ENCODE results near the gene MRPS6.

Gene MRPS6

GRCh38 chr21:34080710-34081109 lies 7.3 kb downstream of the MRPS6 start:
- H3K27me3 ChIP-seq (ENCODE audit: control insufficient read depth, low read length) = no peaks in the 10 kb centered on the region
- H3K4me1 ChIP-seq (ENCODE audit: control insufficient read depth, low read length) = peaks cover 10% of the 10 kb centered on the region
- no peak overlapping the region for H3K27ac ChIP-seq (ENCODE audit: low read depth, low read length)
- H4K20me1 ChIP-seq (ENCODE audit: control insufficient read depth, insufficient read depth, low read depth, low read length) = peaks cover 9% of the 10 kb centered on the region
- H3K9me2 ChIP-seq (replicated peaks; ENCODE audit: control insufficient read depth, low read length) = no peaks in the 10 kb centered on the region
- H3K4me2 ChIP-seq (ENCODE audit: low read length) = no peak overlapping the region
- TF ChIP-seq EZH2phosphoT487 (IDR thresholded peaks at IDR 0.05; ENCODE audit: borderline replicate concordance, low read length) = no peak
- no peak for TF ChIP-seq CTCF (IDR thresholded peaks at IDR 0.05; ENCODE audit: low read depth, low read length, poor library complexity, severe bottlenecking)
- H3K36me3 ChIP-seq (ENCODE audit: control insufficient read depth, low read length) = peaks cover 83% of the 10 kb centered on the region
- H3K4me3 ChIP-seq (ENCODE audit: low read length) = no peak overlapping the region
- no peaks in the 10 kb centered on the region for H3K9me3 ChIP-seq (ENCODE audit: control insufficient read depth, insufficient read depth, low read length)
- H3F3A ChIP-seq (ENCODE audit: control insufficient read depth, insufficient read depth) = no peaks in the 10 kb centered on the region
- H3K79me2 ChIP-seq (ENCODE audit: control insufficient read depth, low read length) = peaks cover 96% of the 10 kb centered on the region

- H4K20me1 ChIP-seq (ENCODE audit: control insufficient read depth, insufficient read depth, low read depth, low read length) = 0 out of 2 replicates have a peak, but pooled peaks cover 3% of the 10 kb centered on the region
Observed at GRCh38 chr21:34082769-34083168, 9.4 kb downstream of the MRPS6 start.

DNA sequence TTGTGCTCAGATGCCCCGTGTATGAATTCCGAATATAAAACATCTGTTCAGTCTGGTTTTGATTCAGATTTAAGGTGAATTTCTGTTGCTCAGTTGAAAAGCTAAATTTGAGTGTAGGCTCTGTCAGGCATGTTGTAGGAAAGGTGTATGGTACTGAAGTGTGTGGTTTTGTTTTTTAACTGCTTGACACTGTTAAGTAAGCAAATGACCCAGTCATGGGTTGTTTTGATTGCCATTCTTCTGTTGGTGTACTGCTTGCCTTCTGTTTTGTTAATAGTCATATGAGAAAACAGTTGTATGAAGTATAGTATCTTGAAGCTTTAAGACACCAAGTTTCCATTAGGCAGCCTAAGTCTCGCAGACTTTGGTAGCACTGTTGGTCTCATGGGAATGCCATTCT lies 10.0 kb downstream of the MRPS6 start:
- Histone ChIP-seq H3K27me3 (ENCODE audit: control insufficient read depth, low read length) (no peaks in the 10 kb centered on the region), H3K9me2 (replicated peaks; ENCODE audit: control insufficient read depth, low read length) (no peaks in the 10 kb centered on the region), H4K20me1 (ENCODE audit: control insufficient read depth, insufficient read depth, low read depth, low read length) (no peaks in the 10 kb centered on the region), H3F3A (ENCODE audit: control insufficient read depth, insufficient read depth) (no peaks in the 10 kb centered on the region), H3K4me3 (ENCODE audit: low read length) (no peak overlapping the region), H3K79me2 (ENCODE audit: control insufficient read depth, low read length) (peaks cover 97% of the 10 kb centered on the region), H3K9me3 (ENCODE audit: control insufficient read depth, insufficient read depth, low read length) (no peaks in the 10 kb centered on the region), H3K36me3 (ENCODE audit: control insufficient read depth, low read length) (peaks cover 72% of the 10 kb centered on the region), H3K4me2 (ENCODE audit: low read length) (no peak overlapping the region), H3K4me1 (ENCODE audit: control insufficient read depth, low read length) (no peaks in the 10 kb centered on the region), H3K27ac (ENCODE audit: low read depth, low read length) (no peak overlapping the region)
- no peak for TF ChIP-seq CTCF (IDR thresholded peaks at IDR 0.05; ENCODE audit: low read depth, low read length, poor library complexity, severe bottlenecking)
- TF ChIP-seq EZH2phosphoT487 (IDR thresholded peaks at IDR 0.05; ENCODE audit: borderline replicate concordance, low read length) = no peak

More at GRCh38 chr21:34082769-34083168, 9.4 kb downstream of the MRPS6 start:
- no peaks in the 10 kb centered on the region for H3F3A ChIP-seq (ENCODE audit: control insufficient read depth, insufficient read depth)
- peaks cover 77% of the 10 kb centered on the region for H3K36me3 ChIP-seq (ENCODE audit: control insufficient read depth, low read length)
- no peak overlapping the region for H3K4me3 ChIP-seq (ENCODE audit: low read length)
- no peak for TF ChIP-seq CTCF (IDR thresholded peaks at IDR 0.05; ENCODE audit: low read depth, low read length, poor library complexity, severe bottlenecking)
- TF ChIP-seq EZH2phosphoT487 (IDR thresholded peaks at IDR 0.05; ENCODE audit: borderline replicate concordance, low read length) = no peak
- no peaks in the 10 kb centered on the region for H3K9me2 ChIP-seq (replicated peaks; ENCODE audit: control insufficient read depth, low read length)
- H3K27ac ChIP-seq (ENCODE audit: low read depth, low read length) = no peak overlapping the region
- no peaks in the 10 kb centered on the region for H3K9me3 ChIP-seq (ENCODE audit: control insufficient read depth, insufficient read depth, low read length)
- no peak overlapping the region for H3K4me2 ChIP-seq (ENCODE audit: low read length)
- H3K27me3 ChIP-seq (ENCODE audit: control insufficient read depth, low read length) = no peaks in the 10 kb centered on the region
- no peaks in the 10 kb centered on the region for H3K4me1 ChIP-seq (ENCODE audit: control insufficient read depth, low read length)
- peaks cover 97% of the 10 kb centered on the region for H3K79me2 ChIP-seq (ENCODE audit: control insufficient read depth, low read length)
